Kidney (tissue), 14 donors: Measurements from ENCODE around the gene TUG1. TPM values are rescaled to one million over a fixed set of nuclear protein-coding genes. Genes with fewer than 3 reads are reported as not detected.

Experiments used
- DNase-seq, 5 donors: peaks; one replicate each; pipeline ENCODE4 v3.0.0-alpha.2; 2013 to 2020
- FAIRE-seq: peaks from 2 replicates; lab custom pipeline; 2012; peaks lifted over from hg19 to GRCh38; lab: Jason Lieb, UNC
- H3K27ac ChIP-seq, 2 donors: one replicate each; pipeline ENCODE4 v1.7.0; 2013; ENCODE audit warnings: low read depth in 2 of 2, low read length in 2 of 2, inconsistent platforms in 1 of 2
- H3K27me3 ChIP-seq: one replicate; pipeline ENCODE4 v1.7.1; 2013; ENCODE audit warnings: low read length, inconsistent platforms; ENCODE audit not compliant: control insufficient read depth, insufficient read depth
- H3K36me3 ChIP-seq, 3 donors: one replicate each; pipeline versions ENCODE4 v1.7.0 to v1.7.1; 2013; ENCODE audit warnings: low read length in 3 of 3, control low read depth in 1 of 3, inconsistent platforms in 1 of 3; ENCODE audit not compliant: insufficient read depth in 3 of 3, control insufficient read depth in 2 of 3
- H3K4me1 ChIP-seq, 3 donors: one replicate each; pipeline versions ENCODE4 v1.7.0 to v1.7.1; 2013; ENCODE audit warnings: low read length in 3 of 3, inconsistent platforms in 1 of 3, low read depth in 1 of 3; ENCODE audit not compliant: control insufficient read depth in 2 of 3, insufficient read depth in 2 of 3
- H3K4me3 ChIP-seq, 3 donors: one replicate each; pipeline versions ENCODE4 v1.7.0 to v1.8.1; 2013; ENCODE audit warnings: low read length in 3 of 3, control low read depth in 1 of 3, inconsistent platforms in 1 of 3
- H3K9ac ChIP-seq, 3 donors: one replicate each; pipeline versions ENCODE4 v1.7.0 to v1.7.1; 2013; ENCODE audit warnings: low read length in 3 of 3, control low read depth in 1 of 3, inconsistent platforms in 1 of 3
- H3K9me3 ChIP-seq, 3 donors: one replicate each; pipeline versions ENCODE4 v1.7.0 to v1.7.1; 2013; ENCODE audit warnings: low read length in 3 of 3, control low read depth in 1 of 3, inconsistent platforms in 1 of 3; ENCODE audit not compliant: control insufficient read depth in 2 of 3, insufficient read depth in 1 of 3
- intact Hi-C: fragments of 100-400 bp; cut with DNase I; formaldehyde crosslinking; loops from one replicate; pipeline ENCODE4 v1.11.1; 2022
- polyA plus RNA-seq: library from polyadenylated mRNA; stranded (reverse); fragments of 350-450 nt; fragmentation: Illumina TruSeq; extraction: RNeasy Lipid Tissue Mini Kit (QIAGEN cat#74804); gene quantifications from one replicate; pipeline ENCODE4 v1.2.3, GENCODE V29; 2014; ENCODE audit warnings: low read depth, low replicate concordance; ENCODE audit not compliant: insufficient read depth
- total RNA-seq: library from RNA; stranded (reverse); fragmentation: NEBNext Ultra II Directional; extraction: Animal tissue kit (Norgen Biotek cat#: 25700); gene quantifications from one replicate; pipeline ENCODE4 v1.2.1, GENCODE V29; 2021
- TF ChIP-seq, protein P1 (sequence below): IDR thresholded peaks from 3 replicates; pipeline ENCODE4 v1.5.1; 2012; ENCODE audit warnings: mild to moderate bottlenecking, moderate library complexity, borderline replicate concordance; ENCODE audit not compliant: insufficient read depth; ENCODE audit errors: extremely low read depth
- donor health status: control.
- donor health status: control.
- donor health status: control.
- donor health status: control.
- donor health status: control.
- donor health status: DM: yes; HTN: yes; CAD: no.
- donor health status: Normal renal cell carcinoma (clear cell type).

TUG1 gene
- total and polyA plus RNA-seq, 2 donors from 2014 or later = 25.5 to 79.0 TPM

GRCh38 chr22:30953206-30953605, 15.9 kb upstream of the TUG1 start:
- H3K27me3 ChIP-seq = no peaks in the 10 kb centered on the region
- no peak for FAIRE-seq
- TF ChIP-seq, protein P1, sequence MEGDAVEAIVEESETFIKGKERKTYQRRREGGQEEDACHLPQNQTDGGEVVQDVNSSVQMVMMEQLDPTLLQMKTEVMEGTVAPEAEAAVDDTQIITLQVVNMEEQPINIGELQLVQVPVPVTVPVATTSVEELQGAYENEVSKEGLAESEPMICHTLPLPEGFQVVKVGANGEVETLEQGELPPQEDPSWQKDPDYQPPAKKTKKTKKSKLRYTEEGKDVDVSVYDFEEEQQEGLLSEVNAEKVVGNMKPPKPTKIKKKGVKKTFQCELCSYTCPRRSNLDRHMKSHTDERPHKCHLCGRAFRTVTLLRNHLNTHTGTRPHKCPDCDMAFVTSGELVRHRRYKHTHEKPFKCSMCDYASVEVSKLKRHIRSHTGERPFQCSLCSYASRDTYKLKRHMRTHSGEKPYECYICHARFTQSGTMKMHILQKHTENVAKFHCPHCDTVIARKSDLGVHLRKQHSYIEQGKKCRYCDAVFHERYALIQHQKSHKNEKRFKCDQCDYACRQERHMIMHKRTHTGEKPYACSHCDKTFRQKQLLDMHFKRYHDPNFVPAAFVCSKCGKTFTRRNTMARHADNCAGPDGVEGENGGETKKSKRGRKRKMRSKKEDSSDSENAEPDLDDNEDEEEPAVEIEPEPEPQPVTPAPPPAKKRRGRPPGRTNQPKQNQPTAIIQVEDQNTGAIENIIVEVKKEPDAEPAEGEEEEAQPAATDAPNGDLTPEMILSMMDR = no peak
- peaks cover 0 to 2% (median 0%) of the 10 kb centered on the region in 3 donors for H3K4me1 ChIP-seq
- no peak for DNase-seq
- no peak overlapping the region for H3K4me3 ChIP-seq
- H3K9me3 ChIP-seq = no peaks in the 10 kb centered on the region
- H3K9ac ChIP-seq = no peak overlapping the region
- H3K27ac ChIP-seq = no peak overlapping the region
- intact Hi-C loops = no loop called here
- peaks cover 16 to 28% (median 16%) of the 10 kb centered on the region in 3 donors for H3K36me3 ChIP-seq

DNA sequence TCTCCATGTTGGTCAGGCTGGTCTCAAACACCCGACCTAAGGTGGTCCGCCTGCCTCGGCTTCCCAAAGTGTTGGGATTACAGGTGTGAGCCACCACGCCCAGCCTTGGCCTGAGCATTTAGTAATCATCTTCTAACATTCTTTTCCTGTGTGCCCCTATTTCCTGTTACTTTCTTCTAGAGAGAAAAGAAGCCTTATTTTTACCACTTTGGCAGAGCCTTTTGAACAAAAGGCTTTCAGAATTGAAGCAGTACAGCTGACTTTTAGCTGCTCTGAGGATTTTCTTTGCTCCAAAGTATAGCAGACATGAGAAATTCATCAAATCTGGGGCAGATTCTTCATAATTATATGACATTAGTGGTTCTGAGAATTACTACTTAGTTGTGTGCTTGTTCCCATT, 13.9 kb upstream of the TUG1 start:
- Histone ChIP-seq H3K4me3 (no peak overlapping the region), H3K27me3 (no peaks in the 10 kb centered on the region), H3K36me3 (peaks cover 6 to 9% (median 7%) of the 10 kb centered on the region in 3 donors), H3K27ac (no peak overlapping the region), H3K9me3 (no peaks in the 10 kb centered on the region), H3K9ac (no peak overlapping the region), H3K4me1 (no peaks in the 10 kb centered on the region)
- intact Hi-C loops = no loop called here
- DNase-seq = no peak
- TF ChIP-seq, protein P1 = no peak
- no peak for FAIRE-seq

GRCh38 chr22:30964858-30965257, 4.2 kb upstream of the TUG1 start:
- H3K4me1 ChIP-seq = peaks cover 0 to 2% (median 0%) of the 10 kb centered on the region in 3 donors
- H3K9ac ChIP-seq = no peak overlapping the region
- TF ChIP-seq, protein P1 = no peak
- no peak overlapping the region for H3K27ac ChIP-seq
- H3K4me3 ChIP-seq = no peak overlapping the region
- H3K9me3 ChIP-seq = peaks cover 0 to 9% (median 0%) of the 10 kb centered on the region in 3 donors
- no peak for DNase-seq
- no peak for FAIRE-seq
- H3K27me3 ChIP-seq = no peaks in the 10 kb centered on the region
- intact Hi-C loops = no loop called here
- H3K36me3 ChIP-seq = no peaks in the 10 kb centered on the region
